ENCODE data around the gene TMEM26. TPM values are rescaled to one million over a fixed set of nuclear protein-coding genes. Genes with fewer than 3 reads are reported as not detected.

The TMEM26 gene
- total and polyA plus RNA-seq, 2 experiments from 2014 or later, result 1.0 to 1.9 TPM

- Histone ChIP-seq H3K9me2 (ENCODE audit: insufficient read depth) (peaks cover 4% of the 10 kb centered on the region; the same call in 1 of the 2 replicates), H3K27ac (ENCODE audit: low read depth) (no peak overlapping the region), H3K4me1 (ENCODE audit: insufficient read depth) (no peaks in the 10 kb centered on the region), H2AFZ (no peak overlapping the region), H3K4me2 (no peak overlapping the region), H3F3A (replicated peaks; ENCODE audit: low read depth) (no peaks in the 10 kb centered on the region), H3K79me2 (replicated peaks; ENCODE audit: insufficient read depth) (no peaks in the 10 kb centered on the region), H3K36me3 (ENCODE audit: insufficient read depth) (no peaks in the 10 kb centered on the region), H4K20me1 (replicated peaks; ENCODE audit: insufficient read depth) (no peaks in the 10 kb centered on the region), H3K27me3 (ENCODE audit: insufficient read depth) (no peaks in the 10 kb centered on the region), H3K4me3 (no peak overlapping the region)
- no peaks in the 10 kb centered on the region for H3K4me1 Mint-ChIP-seq
- TF ChIP-seq STAT1 (IDR thresholded peaks at IDR 0.05; ENCODE audit: unreplicated experiment) (no peak), JUNB (IDR thresholded peaks at IDR 0.05; ENCODE audit: unreplicated experiment) (no peak), EZH2phosphoT487 (IDR thresholded peaks at IDR 0.05; ENCODE audit: unreplicated experiment) (no peak), ZNF462 (CRISPR knock-in tag; IDR thresholded peaks at IDR 0.05) (no peak), ZNF331 (CRISPR knock-in tag; IDR thresholded peaks at IDR 0.05; ENCODE audit: low read depth) (no peak), NANOG (IDR thresholded peaks at IDR 0.05; ENCODE audit: borderline replicate concordance) (no peak), REST (IDR thresholded peaks at IDR 0.05; ENCODE audit: unreplicated experiment) (no peak), CREB1 (CRISPR knock-in tag; IDR thresholded peaks at IDR 0.05; ENCODE audit: low read depth) (no peak), EZH2 (IDR thresholded peaks at IDR 0.05; ENCODE audit: low read depth, unreplicated experiment) (no peak)
- H3K27me3 Mint-ChIP-seq (ENCODE audit: insufficient read depth, low read depth, poor library complexity), result peaks cover 5% of the 10 kb centered on the region
- no peak overlapping the region for H3K4me3 Mint-ChIP-seq
- no peak overlapping the region for H3K27ac Mint-ChIP-seq
- no peak for ATAC-seq
- peaks cover 25% of the 10 kb centered on the region for H3K9me3 Mint-ChIP-seq
- peaks cover 12% of the 10 kb centered on the region for H3K36me3 Mint-ChIP-seq (ENCODE audit: low read depth)
- DNase-seq (ENCODE audit: low spot score), result no peak
These were observed 76.2 kb downstream of the TMEM26 start for GRCh38 chr10:61376908-61377368.

Data from GM23338 (cell line).